Fibroblast of lung (primary cell): Measurements from ENCODE around the gene HSPB6. TPM values are rescaled to one million over a fixed set of nuclear protein-coding genes. Genes with fewer than 3 reads are reported as not detected.

Experiments used
- DNase-seq, 2 donors: peaks; one replicate each; pipeline versions ENCODE4 v3.0.0 to v3.0.0-alpha.2; 2010; ENCODE audit warnings: low read depth in 2 of 2
- H2AFZ ChIP-seq: 2 replicates; pipeline ENCODE4 v1.5.1; 2012; ENCODE audit warnings: low read length, control low read depth, inconsistent platforms
- H3K27ac ChIP-seq: 2 replicates; pipeline ENCODE4 v1.5.1; 2011; ENCODE audit warnings: low read length, control low read depth; ENCODE audit not compliant: insufficient read depth
- H3K27me3 ChIP-seq: 2 replicates; pipeline ENCODE4 v1.5.1; 2011; ENCODE audit warnings: mild to moderate bottlenecking, low read length; ENCODE audit not compliant: control insufficient read depth, insufficient read depth
- H3K36me3 ChIP-seq: 2 replicates; pipeline ENCODE4 v1.5.1; 2011; ENCODE audit warnings: low read length; ENCODE audit not compliant: control insufficient read depth, insufficient read depth
- H3K4me1 ChIP-seq: 2 replicates; pipeline ENCODE4 v1.5.1; 2011; ENCODE audit warnings: low read length; ENCODE audit not compliant: control insufficient read depth, insufficient read depth; ENCODE audit errors: extremely low read depth
- H3K4me2 ChIP-seq: 2 replicates; pipeline ENCODE4 v1.5.1; 2011; ENCODE audit warnings: low read length, control low read depth; ENCODE audit not compliant: insufficient read depth; ENCODE audit errors: extremely low read depth
- H3K4me3 ChIP-seq, 4 experiments: fragments of 200-600 bp in 1 of 4; sonication (generic) in 1 of 4; replicated peaks in 1 of 4; 2 replicates each; pipeline ENCODE4 v1.5.1; 2011 to 2016; ENCODE audit warnings: low read length in 4 of 4, low read depth in 3 of 4, mild to moderate bottlenecking in 3 of 4, control low read depth in 2 of 4, inconsistent platforms in 1 of 4, mixed read lengths in 1 of 4; ENCODE audit not compliant: insufficient read depth in 1 of 4; ENCODE audit errors: control extremely low read depth in 1 of 4
- H3K79me2 ChIP-seq: 2 replicates; pipeline ENCODE4 v1.5.1; 2012; ENCODE audit warnings: mild to moderate bottlenecking, low read length, inconsistent platforms; ENCODE audit not compliant: control insufficient read depth, insufficient read depth
- H3K9ac ChIP-seq: 2 replicates; pipeline ENCODE4 v1.5.1; 2011; ENCODE audit warnings: mild to moderate bottlenecking, low read length, control low read depth; ENCODE audit not compliant: insufficient read depth
- H3K9me3 ChIP-seq: 2 replicates; pipeline ENCODE4 v1.5.1; 2012; ENCODE audit warnings: low read depth, low read length; ENCODE audit not compliant: control insufficient read depth, insufficient read depth
- H4K20me1 ChIP-seq: 2 replicates; pipeline ENCODE4 v1.5.1; 2011; ENCODE audit warnings: low read length; ENCODE audit not compliant: control insufficient read depth, insufficient read depth; ENCODE audit errors: extremely low read depth
- CTCF ChIP-seq, 2 donors: IDR thresholded peaks in 1 of 2; conservative IDR thresholded peaks in 1 of 2; 1 replicate in 1 of 2; 2 replicates in 1 of 2; pipeline ENCODE4 v1.5.1; 2011 to 2012; ENCODE audit warnings: low read length in 2 of 2, control low read depth in 1 of 2, inconsistent platforms in 1 of 2, low read depth in 1 of 2, mild to moderate bottlenecking in 1 of 2
- EZH2 ChIP-seq: IDR thresholded peaks from 2 replicates; pipeline ENCODE4 v1.5.1; 2012; ENCODE audit warnings: low read length, control low read depth, mild to moderate bottlenecking; ENCODE audit errors: missing control alignments
- polyA plus RNA-seq, 2 donors: library from polyadenylated mRNA; depleted of rRNA in 1 of 2; stranded (reverse) in 1 of 2; unstranded in 1 of 2; fragments of >200 nt; gene quantifications; 2 replicates each; pipeline ENCODE4 v1.2.1, GENCODE V29; 2011 to 2012; ENCODE audit warnings: missing spikeins in 1 of 2
- total RNA-seq: library from RNA; depleted of rRNA; stranded (reverse); fragments of >200 nt; gene quantifications from 2 replicates; pipeline ENCODE4 v1.2.1, GENCODE V29; 2014

Gene HSPB6
- total and polyA plus RNA-seq, 2 donors (not counting 1 experiment from before 2014, with no cell fraction given), result 53.1 to 54.3 TPM

GRCh38 chr19:35793381-35794165, 36.7 kb upstream of the HSPB6 start:
- no peak overlapping the region for H3K27ac ChIP-seq
- TF ChIP-seq CTCF (conservative IDR thresholded peaks at IDR 0.05 in 1 of 2, IDR thresholded peaks at IDR 0.05 in 1 of 2; ENCODE audit: low read depth in 1 of 2, low read length in 2 of 2), result no peak
- TF ChIP-seq EZH2, result no peak
- H3K36me3 ChIP-seq, result no peaks in the 10 kb centered on the region
- peaks cover 21% of the 10 kb centered on the region for H3K27me3 ChIP-seq
- no peaks in the 10 kb centered on the region for H3K9me3 ChIP-seq
- H3K9ac ChIP-seq, result no peak overlapping the region
- H3K4me1 ChIP-seq, result peaks cover 3% of the 10 kb centered on the region
- no peak overlapping the region for H3K4me2 ChIP-seq
- no peak overlapping the region for H2AFZ ChIP-seq
- no peaks in the 10 kb centered on the region for H3K79me2 ChIP-seq
- no peak for DNase-seq
- H3K4me3 ChIP-seq, result no peak overlapping the region
- no peaks in the 10 kb centered on the region for H4K20me1 ChIP-seq

GRCh38 chr19:35792888-35793287, 36.1 kb upstream of the HSPB6 start:
- Histone ChIP-seq H3K4me3 (no peak overlapping the region), H3K36me3 (no peaks in the 10 kb centered on the region), H3K9ac (no peak overlapping the region), H3K27ac (no peak overlapping the region), H3K4me1 (peaks cover 3% of the 10 kb centered on the region), H3K79me2 (no peaks in the 10 kb centered on the region), H3K27me3 (peaks cover 19% of the 10 kb centered on the region), H3K4me2 (no peak overlapping the region), H3K9me3 (no peaks in the 10 kb centered on the region), H2AFZ (no peak overlapping the region), H4K20me1 (no peaks in the 10 kb centered on the region)
- TF ChIP-seq EZH2 (no peak), CTCF (conservative IDR thresholded peaks at IDR 0.05 in 1 of 2, IDR thresholded peaks at IDR 0.05 in 1 of 2; ENCODE audit: low read depth in 1 of 2, low read length in 2 of 2) (no peak)
- no peak for DNase-seq

- no peak overlapping the region for H2AFZ ChIP-seq
- no peaks in the 10 kb centered on the region for H4K20me1 ChIP-seq
- H3K27me3 ChIP-seq, result peaks cover 15% of the 10 kb centered on the region
- no peaks in the 10 kb centered on the region for H3K9me3 ChIP-seq
- H3K36me3 ChIP-seq, result no peaks in the 10 kb centered on the region
- no peak overlapping the region for H3K4me3 ChIP-seq
- peaks cover 3% of the 10 kb centered on the region for H3K4me1 ChIP-seq
- H3K4me2 ChIP-seq, result no peak overlapping the region
- TF ChIP-seq CTCF (conservative IDR thresholded peaks at IDR 0.05 in 1 of 2, IDR thresholded peaks at IDR 0.05 in 1 of 2; ENCODE audit: low read depth in 1 of 2, low read length in 2 of 2) (no peak), EZH2 (no peak)
- no peaks in the 10 kb centered on the region for H3K79me2 ChIP-seq
- H3K27ac ChIP-seq, result no peak overlapping the region
- H3K9ac ChIP-seq, result no peak overlapping the region
- no peak for DNase-seq
These were observed 35.5 kb upstream of the HSPB6 start for GRCh38 chr19:35792312-35792711.
